Measurements from ENCODE around the gene FOXP2. TPM values are rescaled to one million over a fixed set of nuclear protein-coding genes. Genes with fewer than 3 reads are reported as not detected.

FOXP2 gene
- total RNA-seq, 8 experiments from 2014 or later, result 1.1 to 10.3 (median 6.7) TPM

DNA sequence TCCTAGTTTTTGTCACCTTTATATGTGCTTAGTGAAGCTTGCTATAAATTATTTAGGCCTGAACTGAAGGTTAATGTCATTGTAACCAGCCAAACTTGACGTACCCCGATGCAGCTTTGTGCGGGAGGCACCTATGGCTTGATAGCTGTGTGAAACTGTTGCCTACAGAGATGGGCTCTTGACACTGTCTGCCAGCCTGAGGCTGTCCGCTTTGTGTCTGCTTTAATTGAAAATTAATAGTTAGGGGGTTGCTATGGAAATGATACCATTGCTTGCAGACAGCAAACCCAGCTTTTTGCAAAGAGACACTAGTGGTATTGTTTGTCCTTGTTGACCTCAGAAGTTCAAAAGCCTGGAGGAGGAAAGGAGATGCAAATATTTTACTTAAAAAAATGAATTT is 2.1 kb upstream of the FOXP2 start:
- H3K27ac ChIP-seq, result no peak overlapping the region
- 11 to 100% (median 20%) methylated on average over 1 to 4 of the region's 4 CpGs; no CpG with 5 or more reads in 4 of the 10 experiments for WGBS, 10 experiments
- peaks cover 40 to 45% of the 10 kb centered on the region in 2 donors for H3K4me1 ChIP-seq (replicated peaks in 1 of 2)
- no peak overlapping the region for H3K4me3 ChIP-seq
- in situ Hi-C loops (cut with MboI; ENCODE audit: low pct_unique_long_range_greater_than_20kb in 2 of 9, low sequenced_read_pairs in 9 of 9, unreplicated experiment in 9 of 9), result loop anchor here in 2 of 9 experiments (10.0 to 25.0 kb wide), 2 partner anchors 325 to 328 kb away; no protein-coding TSS in a partner anchor
- peak in 5 of 8 experiments; percentile 60 to 72 (median 64) for ATAC-seq (replicated peaks in 6 of 8)

DNA sequence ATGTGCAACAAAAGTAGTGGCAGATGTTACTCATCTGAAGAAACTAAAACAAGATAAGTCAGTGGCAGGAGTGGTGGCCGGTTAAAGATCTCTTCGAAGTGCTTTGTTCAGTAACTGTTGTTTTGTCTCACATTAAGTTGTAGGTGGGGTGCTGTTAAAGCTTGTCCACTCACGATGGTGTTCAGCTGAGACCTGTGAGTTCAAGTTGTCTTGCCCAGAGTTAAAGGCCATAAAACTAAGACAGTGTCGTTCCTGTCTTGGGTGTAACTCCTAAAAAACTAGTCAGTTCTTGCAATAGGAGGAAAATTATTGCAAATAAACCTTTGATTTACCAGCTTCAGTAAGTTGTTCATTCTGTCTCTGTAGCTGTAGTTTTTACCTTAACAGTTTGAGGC is 857 bp upstream of the FOXP2 start:
- in situ Hi-C loops (cut with MboI; ENCODE audit: low pct_unique_long_range_greater_than_20kb in 2 of 9, low sequenced_read_pairs in 9 of 9, unreplicated experiment in 9 of 9), result loop anchor here in 2 of 9 experiments (10.0 to 25.0 kb wide), 2 partner anchors 326 to 329 kb away; no protein-coding TSS in a partner anchor
- WGBS, 10 experiments, result 0 to 67% (median 25%) methylated on average over 1 to 4 of the region's 4 CpGs; no CpG with 5 or more reads in 1 of the 10 experiments
- ATAC-seq (replicated peaks in 6 of 8), result peak in 3 of 8 experiments; percentile 13 to 78 (median 23)
- H3K4me3 ChIP-seq, result no peak overlapping the region
- H3K27ac ChIP-seq, result peak overlapping the region; percentile 13 to 57
- peaks cover 46 to 57% of the 10 kb centered on the region in 2 donors for H3K4me1 ChIP-seq (replicated peaks in 1 of 2)

DNA sequence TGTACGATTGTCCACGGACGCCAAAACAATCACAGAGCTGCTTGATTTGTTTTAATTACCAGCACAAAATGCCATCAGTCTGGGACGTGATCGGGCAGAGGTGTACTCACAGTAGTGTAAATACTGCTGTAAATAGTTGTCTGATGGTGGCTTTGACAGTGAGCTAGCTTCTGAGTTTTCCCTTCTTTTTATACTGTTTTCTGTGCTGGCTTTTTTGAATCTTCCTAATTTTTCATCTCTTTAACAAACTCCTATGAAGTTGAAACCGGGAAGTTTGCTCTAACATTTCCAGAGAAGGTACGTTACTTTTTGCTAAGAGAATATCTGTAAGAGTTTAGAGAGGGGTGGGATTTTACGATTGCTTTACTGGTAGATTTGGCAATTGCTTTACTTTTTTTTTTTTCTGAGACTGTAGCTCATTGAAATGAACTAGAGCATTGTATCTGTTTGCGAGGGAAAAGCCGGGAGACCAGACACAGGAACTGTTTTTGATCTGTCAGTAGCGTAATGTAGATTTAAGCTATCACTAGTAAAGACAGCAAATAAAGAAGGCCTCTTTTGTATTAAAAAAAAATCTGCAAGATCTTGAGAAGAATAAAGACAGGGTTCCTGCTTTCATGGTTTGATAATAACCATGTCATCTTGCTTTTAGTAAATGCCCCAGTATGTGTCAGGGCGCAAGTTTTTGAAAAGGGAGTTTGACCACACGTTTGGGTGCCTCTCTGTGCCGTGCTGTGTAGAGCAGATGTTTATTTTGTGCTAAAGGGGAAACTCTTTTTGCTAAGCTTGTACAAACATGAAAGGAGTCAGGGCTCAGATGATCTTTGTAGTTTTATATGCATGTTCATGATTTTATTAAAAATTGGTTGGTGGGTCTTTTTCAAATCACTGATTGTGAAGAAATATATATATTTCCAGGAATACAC is 712 bp downstream of the FOXP2 start:
- in situ Hi-C loops (cut with MboI; ENCODE audit: low pct_unique_long_range_greater_than_20kb in 2 of 9, low sequenced_read_pairs in 9 of 9, unreplicated experiment in 9 of 9), result loop anchor here in 2 of 9 experiments (10.0 to 25.0 kb wide), 2 partner anchors 328 to 331 kb away; no protein-coding TSS in a partner anchor
- Histone ChIP-seq H3K4me1 (replicated peaks in 1 of 2) (peaks cover 54 to 70% of the 10 kb centered on the region in 2 donors), H3K27ac (peak overlapping the region in 1 of 2 donors; percentile 25), H3K4me3 (peak overlapping the region; percentile 33 to 41 (median 35))
- peak in 6 of 8 experiments; percentile 26 to 53 (median 39) for ATAC-seq (replicated peaks in 6 of 8)
- WGBS, 10 experiments, result 4 to 54% (median 18%) methylated on average over 1 to 13 of the region's 14 CpGs

DNA sequence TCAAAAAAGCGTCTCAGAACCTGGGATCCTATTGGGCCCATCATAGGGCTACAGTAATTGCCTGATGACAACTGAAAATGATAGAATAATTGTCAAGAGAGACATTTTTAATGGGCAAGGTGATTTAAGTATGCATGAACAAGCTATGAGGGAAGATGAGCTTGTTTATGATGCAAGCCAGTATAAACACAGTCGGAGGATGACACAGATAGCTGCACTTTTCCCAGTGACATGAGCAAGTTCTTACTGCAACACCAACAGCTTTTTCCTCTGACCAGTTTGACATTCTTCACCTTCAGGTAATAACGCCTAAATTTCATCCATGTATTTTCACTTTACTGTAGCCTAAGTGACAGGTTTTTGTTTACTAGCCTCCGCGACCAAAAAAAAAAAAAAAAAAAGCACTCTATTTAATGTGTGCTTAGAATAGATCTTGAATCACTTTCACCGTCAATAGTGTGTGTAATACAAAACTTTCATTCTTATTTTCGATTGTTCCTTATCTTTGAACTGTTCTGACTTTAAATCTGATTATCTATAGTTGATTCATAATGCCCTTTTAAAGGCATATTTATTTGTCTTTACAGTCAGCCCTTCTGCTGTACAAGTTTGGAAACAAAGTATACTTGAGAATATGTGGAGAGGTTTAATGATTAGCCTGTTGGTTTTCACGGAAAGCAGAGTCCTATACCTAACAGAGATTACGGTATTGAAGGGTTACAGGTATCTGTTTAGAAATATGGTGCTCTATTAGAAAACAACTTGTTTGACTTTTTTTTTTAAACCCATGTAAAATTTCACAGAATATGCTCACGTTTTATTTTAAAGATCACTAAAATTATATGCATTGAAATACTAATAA is 1.7 kb downstream of the FOXP2 start:
- 25 to 83% (median 65%) methylated on average over 4 to 10 of the region's 10 CpGs for WGBS, 10 experiments
- H3K4me3 ChIP-seq, result peak overlapping the region; percentile 33 to 41 (median 35)
- in situ Hi-C loops (cut with MboI; ENCODE audit: low pct_unique_long_range_greater_than_20kb in 2 of 9, low sequenced_read_pairs in 9 of 9, unreplicated experiment in 9 of 9), result loop anchor here in 2 of 9 experiments (10.0 to 25.0 kb wide), 2 partner anchors 329 to 332 kb away; no protein-coding TSS in a partner anchor
- peaks cover 53 to 71% of the 10 kb centered on the region in 2 donors for H3K4me1 ChIP-seq (replicated peaks in 1 of 2)
- peak in 3 of 8 experiments; percentile 2 to 27 (median 20) for ATAC-seq (replicated peaks in 6 of 8)
- H3K27ac ChIP-seq, result no peak overlapping the region

DNA sequence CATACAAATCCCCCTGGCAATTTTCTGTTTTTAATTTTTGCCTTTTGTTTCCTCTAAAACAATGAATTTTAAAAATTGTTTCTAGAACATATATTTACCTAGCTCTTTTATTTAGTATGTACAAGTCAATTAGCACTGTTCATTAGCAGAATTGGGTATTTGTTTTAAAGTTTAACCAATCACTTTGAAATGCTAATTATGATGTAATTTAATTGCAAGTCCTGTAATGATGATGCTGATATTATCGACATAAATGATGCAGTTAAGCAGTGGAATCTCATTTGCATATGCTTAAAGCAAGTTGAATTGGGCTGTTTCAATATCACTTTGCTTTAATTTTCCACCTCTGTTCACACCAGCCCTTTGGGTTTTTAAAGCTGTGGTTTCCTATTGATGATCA is 2.7 kb downstream of the FOXP2 start:
- peaks cover 47 to 69% of the 10 kb centered on the region in 2 donors for H3K4me1 ChIP-seq (replicated peaks in 1 of 2)
- 14 to 100% (median 61%) methylated on average over 1 of the region's 1 CpG; no CpG with 5 or more reads in 2 of the 10 experiments for whole genome bisulfite sequencing, 10 experiments

DNA sequence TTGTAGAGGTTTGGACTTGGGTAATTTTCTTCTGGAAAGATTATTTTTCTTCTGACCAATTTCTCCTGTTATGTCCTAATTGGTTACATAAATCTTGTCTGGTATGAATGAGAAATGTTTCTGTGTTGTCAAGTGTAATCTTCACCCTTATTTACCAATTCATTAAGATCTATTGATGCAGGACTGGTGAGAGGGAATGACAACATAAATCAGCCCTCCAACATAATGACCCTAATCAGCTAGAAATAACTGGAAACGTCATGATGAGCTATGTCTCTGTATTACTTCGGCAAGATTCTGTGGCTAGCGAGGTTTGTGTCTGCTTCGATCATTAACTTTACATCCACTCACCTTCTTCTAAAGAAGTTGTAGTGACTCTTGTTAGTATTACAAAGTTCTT is 3.5 kb downstream of the FOXP2 start:
- no peak overlapping the region for H3K27ac ChIP-seq
- peaks cover 39 to 61% of the 10 kb centered on the region in 2 donors for H3K4me1 ChIP-seq (replicated peaks in 1 of 2)
- WGBS, 10 experiments, result 0 to 100% (median 17%) methylated on average over 1 to 4 of the region's 4 CpGs; no CpG with 5 or more reads in 3 of the 10 experiments
- in situ Hi-C loops (cut with MboI; ENCODE audit: low pct_unique_long_range_greater_than_20kb in 2 of 9, low sequenced_read_pairs in 9 of 9, unreplicated experiment in 9 of 9), result loop anchor here in 2 of 9 experiments (10.0 to 25.0 kb wide), 2 partner anchors 331 to 333 kb away; no protein-coding TSS in a partner anchor
- peak in 5 of 8 experiments; percentile 59 to 82 (median 76) for ATAC-seq (replicated peaks in 6 of 8)
- H3K4me3 ChIP-seq, result peak overlapping the region in 3 of 5 donors; percentile 35 to 41 (median 39)

More for the DNA sequence above, 2.7 kb downstream of the FOXP2 start:
- in situ Hi-C loops (cut with MboI; ENCODE audit: low pct_unique_long_range_greater_than_20kb in 2 of 9, low sequenced_read_pairs in 9 of 9, unreplicated experiment in 9 of 9), result loop anchor here in 2 of 9 experiments (10.0 to 25.0 kb wide), 2 partner anchors 330 to 332 kb away; no protein-coding TSS in a partner anchor
- H3K4me3 ChIP-seq, result peak overlapping the region; percentile 4 to 41 (median 35)
- no peak overlapping the region for H3K27ac ChIP-seq
- no peak for ATAC-seq (replicated peaks in 6 of 8)

DNA sequence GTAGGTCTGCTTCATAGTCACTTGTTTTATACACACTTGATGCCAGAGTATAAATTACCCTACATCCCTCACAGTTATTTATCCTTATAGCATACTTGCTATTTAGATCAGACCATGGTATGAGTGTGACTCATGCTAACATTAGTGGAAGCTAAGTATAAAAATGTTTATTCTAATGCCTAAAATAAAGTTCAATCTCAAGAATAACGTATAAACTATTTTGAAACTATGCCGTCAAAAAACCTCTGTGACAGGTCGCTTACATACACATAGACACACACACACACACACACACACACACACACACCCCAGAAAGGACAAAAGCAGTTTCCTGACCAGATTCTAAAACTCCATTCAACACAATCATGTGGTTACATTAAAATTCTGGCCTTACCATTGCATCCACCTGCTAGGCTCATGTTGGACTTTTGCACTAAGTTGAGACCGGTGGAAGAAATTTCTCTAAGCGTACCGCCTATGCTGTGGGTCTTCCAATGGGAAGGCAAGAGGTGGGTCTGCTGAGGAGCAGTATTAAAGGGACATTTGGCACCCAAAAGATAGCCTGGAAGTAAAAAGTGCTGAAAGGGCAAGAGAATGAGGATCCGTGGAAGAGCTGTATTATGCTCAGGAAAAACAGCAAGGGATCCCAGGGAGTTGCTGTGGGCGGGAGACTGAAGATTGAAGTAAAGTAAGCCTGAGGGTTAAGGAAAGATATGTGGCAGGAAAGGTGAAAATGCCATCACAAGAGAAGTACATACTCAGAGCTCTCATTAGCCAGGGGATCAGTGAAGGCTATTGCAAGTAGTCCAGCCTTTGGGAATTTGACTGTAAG is 5.0 kb downstream of the FOXP2 start:
- in situ Hi-C loops (cut with MboI; ENCODE audit: low pct_unique_long_range_greater_than_20kb in 2 of 9, low sequenced_read_pairs in 9 of 9, unreplicated experiment in 9 of 9), result loop anchor here in 2 of 9 experiments (10.0 to 25.0 kb wide), 2 partner anchors 332 to 335 kb away; no protein-coding TSS in a partner anchor
- ATAC-seq (replicated peaks in 6 of 8), result no peak
- peaks cover 24 to 45% of the 10 kb centered on the region in 2 donors for H3K4me1 ChIP-seq (replicated peaks in 1 of 2)
- WGBS, 10 experiments, result 80 to 100% (median 86%) methylated on average over 1 to 8 of the region's 8 CpGs
- no peak overlapping the region for H3K4me3 ChIP-seq
- no peak overlapping the region for H3K27ac ChIP-seq

DNA sequence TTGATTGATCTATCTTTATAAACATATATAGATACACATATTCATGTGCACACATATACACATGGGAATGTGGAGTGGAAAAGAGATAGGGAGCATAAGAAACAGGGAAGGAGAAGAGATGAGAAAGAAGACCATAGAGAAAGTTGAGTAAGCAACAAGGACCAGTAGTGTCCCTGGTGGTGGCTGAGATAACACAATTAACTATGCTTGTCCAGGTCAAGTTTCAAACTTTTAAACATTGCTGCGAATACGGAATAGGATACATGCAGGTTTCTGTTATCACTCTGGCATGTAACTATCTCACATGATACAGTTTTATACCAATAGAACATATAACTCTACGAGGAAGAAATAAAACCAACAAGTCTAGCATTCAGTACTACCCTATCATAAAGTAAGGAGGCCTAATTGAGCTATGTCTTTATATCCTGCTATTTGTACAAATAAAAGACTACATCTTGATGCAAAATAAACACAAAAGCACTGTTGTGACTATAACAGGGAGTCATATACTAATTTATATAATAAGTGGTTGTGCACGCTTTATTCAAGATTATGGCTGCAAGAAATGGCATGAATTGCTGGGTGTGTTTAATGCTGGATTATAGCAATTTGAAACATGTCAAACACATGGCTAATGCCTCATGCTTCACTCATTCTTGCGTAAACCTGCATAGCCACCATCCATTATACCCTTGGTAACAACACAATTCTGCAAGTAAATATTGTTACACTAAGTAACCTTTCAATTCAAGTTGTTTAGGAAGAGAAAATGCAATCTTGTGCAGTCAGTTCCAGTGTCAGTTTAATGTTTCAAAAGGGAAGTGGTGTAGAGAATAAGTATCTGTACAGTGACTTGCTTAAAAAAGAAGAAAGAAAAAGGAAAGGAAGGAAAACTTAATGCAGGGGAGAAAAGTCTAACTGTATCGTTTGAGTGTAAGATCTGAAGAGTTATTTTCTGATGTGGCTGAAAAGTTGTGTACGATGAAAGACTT is 8.2 kb downstream of the FOXP2 start:
- in situ Hi-C loops (cut with MboI; ENCODE audit: low pct_unique_long_range_greater_than_20kb in 2 of 9, low sequenced_read_pairs in 9 of 9, unreplicated experiment in 9 of 9), result loop anchor here in 1 of 9 experiments (25.0 kb wide), 1 partner anchor 336 kb away; no protein-coding TSS in a partner anchor
- WGBS, 10 experiments, result 70 to 96% (median 90%) methylated on average over 2 to 7 of the region's 7 CpGs
- Histone ChIP-seq H3K27ac (no peak overlapping the region), H3K4me1 (replicated peaks in 1 of 2) (peaks cover 12 to 31% of the 10 kb centered on the region in 2 donors), H3K4me3 (no peak overlapping the region)
- ATAC-seq (replicated peaks in 6 of 8), result peak in 3 of 8 experiments; percentile 16 to 38 (median 33)

DNA sequence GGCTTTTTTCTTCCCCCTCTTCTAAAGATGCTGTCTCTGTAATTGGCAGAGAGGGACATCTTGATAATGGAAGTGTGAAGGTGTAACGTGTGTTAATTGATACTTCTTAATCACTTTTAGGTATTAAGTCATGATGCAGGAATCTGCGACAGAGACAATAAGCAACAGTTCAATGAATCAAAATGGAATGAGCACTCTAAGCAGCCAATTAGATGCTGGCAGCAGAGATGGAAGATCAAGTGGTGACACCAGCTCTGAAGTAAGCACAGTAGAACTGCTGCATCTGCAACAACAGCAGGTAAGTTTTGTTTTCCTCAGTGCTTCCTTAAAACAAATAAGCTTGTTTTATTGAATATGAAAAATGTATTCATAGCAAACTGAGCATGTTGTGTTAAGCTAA is 11.8 kb downstream of the FOXP2 start:
- Histone ChIP-seq H3K27ac (no peak overlapping the region), H3K4me1 (replicated peaks in 1 of 2) (peaks cover 0 to 14% of the 10 kb centered on the region in 2 donors), H3K4me3 (no peak overlapping the region)
- 50 to 93% (median 82%) methylated on average over 1 to 2 of the region's 2 CpGs for WGBS, 10 experiments
- in situ Hi-C loops (cut with MboI; ENCODE audit: low pct_unique_long_range_greater_than_20kb in 2 of 9, low sequenced_read_pairs in 9 of 9, unreplicated experiment in 9 of 9), result loop anchor here in 2 of 9 experiments (25.0 kb wide), 1 partner anchor 236 kb away; no protein-coding TSS in a partner anchor
- ATAC-seq (replicated peaks in 6 of 8), result peak in 2 of 8 experiments; percentile 45 to 51

DNA sequence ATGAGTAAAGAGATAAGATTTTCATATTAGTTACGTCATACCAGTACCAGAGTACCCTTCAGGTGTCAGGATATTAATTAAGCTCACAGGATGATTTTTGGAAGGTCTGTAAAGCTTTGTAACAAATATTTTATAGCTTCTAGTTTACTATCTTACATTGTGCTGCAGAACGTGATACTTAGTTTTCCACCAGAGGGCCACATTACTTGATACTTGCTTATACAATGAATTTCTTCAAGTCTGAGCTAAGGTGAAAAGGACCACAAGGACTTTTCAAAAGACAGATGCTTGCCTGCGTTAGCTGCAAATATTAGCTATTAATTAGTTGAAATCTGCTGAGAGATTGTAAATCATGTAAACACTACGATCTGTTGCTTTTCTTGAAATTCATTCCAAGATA is 12.2 kb downstream of the FOXP2 start:
- Histone ChIP-seq H3K27ac (no peak overlapping the region), H3K4me3 (no peak overlapping the region), H3K4me1 (replicated peaks in 1 of 2) (peaks cover under 1 to 18% of the 10 kb centered on the region in 2 donors)
- in situ Hi-C loops (cut with MboI; ENCODE audit: low pct_unique_long_range_greater_than_20kb in 2 of 9, low sequenced_read_pairs in 9 of 9, unreplicated experiment in 9 of 9), result loop anchor here in 2 of 9 experiments (25.0 kb wide), 1 partner anchor 235 kb away; no protein-coding TSS in a partner anchor
- ATAC-seq (replicated peaks in 6 of 8), result peak in 4 of 8 experiments; percentile 49 to 66 (median 58)
- 25 to 92% (median 62%) methylated on average over 1 to 4 of the region's 4 CpGs for WGBS, 10 experiments

Measured in motor neuron (in vitro differentiated cells).